Fibroblast of pulmonary artery (primary cell): Measurements from ENCODE around the gene DENND1A.
A peak's percentile ranks its signal among the peaks of the same experiment; 100 is the strongest.

ENCODE experiments used
- DNase-seq: peaks from one replicate; pipeline ENCODE4 v3.0.0-alpha.2; 2010; ENCODE audit warnings: low read depth
- H3K4me3 ChIP-seq: replicated peaks from 2 replicates; pipeline ENCODE4 v1.5.1; 2011; ENCODE audit warnings: low read depth, mild to moderate bottlenecking, control low read depth, low read length, moderate library complexity
- TF ChIP-seq, protein P1 (sequence below): IDR thresholded peaks from 2 replicates; pipeline ENCODE4 v1.5.1; 2011; ENCODE audit warnings: mild to moderate bottlenecking, control low read depth, low read length, inconsistent platforms; ENCODE audit errors: missing control alignments

DENND1A gene

DNA sequence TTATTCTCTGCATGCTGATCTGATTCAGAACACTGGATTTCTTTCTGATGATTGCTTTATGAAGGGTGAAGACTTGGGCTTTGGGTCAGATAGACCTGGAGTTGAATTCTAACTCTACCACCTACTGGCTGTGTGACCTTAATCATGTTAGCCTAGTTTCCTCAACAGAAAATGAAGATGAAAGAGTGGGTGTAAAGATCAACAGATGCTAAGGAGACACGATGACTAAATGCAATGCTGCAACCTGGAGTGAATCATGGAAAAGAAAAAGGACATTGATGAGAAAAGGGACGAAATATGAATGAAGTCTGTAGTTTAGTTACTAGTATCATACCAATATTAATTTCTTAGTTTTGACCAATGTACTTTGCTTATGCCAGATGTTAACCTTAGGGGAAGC, 27.8 kb upstream of the DENND1A start:
- no peak overlapping the region for H3K4me3 ChIP-seq

DNA sequence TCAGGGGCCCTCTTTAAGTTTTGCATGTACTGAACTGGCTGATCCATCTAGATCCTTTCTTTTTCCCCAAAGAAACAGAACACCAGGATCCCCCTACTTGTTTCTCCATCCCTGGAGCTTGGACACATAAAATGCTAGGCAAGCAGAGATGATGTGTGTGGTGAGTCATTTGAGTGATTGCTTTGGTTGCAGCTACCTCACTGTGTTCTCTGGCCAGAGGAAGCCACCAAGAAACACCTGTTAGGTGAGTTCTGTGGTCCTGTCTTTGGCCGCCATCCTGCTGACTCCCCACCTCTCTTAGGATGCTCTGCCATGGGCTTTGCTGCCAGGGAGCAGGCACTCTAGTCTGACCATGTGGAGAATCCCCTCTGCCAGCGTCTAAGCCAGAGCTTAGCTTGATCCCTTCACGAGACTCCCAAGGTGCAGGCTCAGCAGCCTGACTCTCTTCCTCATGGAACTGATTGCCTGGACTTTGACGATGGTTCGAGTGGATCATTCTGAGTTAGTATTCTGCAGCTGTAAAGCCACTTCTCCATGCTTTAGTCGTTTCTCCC, 27.3 kb upstream of the DENND1A start:
- no peak for DNase-seq
- no peak overlapping the region for H3K4me3 ChIP-seq
- TF ChIP-seq, protein P1, sequence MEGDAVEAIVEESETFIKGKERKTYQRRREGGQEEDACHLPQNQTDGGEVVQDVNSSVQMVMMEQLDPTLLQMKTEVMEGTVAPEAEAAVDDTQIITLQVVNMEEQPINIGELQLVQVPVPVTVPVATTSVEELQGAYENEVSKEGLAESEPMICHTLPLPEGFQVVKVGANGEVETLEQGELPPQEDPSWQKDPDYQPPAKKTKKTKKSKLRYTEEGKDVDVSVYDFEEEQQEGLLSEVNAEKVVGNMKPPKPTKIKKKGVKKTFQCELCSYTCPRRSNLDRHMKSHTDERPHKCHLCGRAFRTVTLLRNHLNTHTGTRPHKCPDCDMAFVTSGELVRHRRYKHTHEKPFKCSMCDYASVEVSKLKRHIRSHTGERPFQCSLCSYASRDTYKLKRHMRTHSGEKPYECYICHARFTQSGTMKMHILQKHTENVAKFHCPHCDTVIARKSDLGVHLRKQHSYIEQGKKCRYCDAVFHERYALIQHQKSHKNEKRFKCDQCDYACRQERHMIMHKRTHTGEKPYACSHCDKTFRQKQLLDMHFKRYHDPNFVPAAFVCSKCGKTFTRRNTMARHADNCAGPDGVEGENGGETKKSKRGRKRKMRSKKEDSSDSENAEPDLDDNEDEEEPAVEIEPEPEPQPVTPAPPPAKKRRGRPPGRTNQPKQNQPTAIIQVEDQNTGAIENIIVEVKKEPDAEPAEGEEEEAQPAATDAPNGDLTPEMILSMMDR, result no peak

More for the DNA sequence above, 27.8 kb upstream of the DENND1A start:
- TF ChIP-seq, protein P1, result no peak
- no peak for DNase-seq

DNA sequence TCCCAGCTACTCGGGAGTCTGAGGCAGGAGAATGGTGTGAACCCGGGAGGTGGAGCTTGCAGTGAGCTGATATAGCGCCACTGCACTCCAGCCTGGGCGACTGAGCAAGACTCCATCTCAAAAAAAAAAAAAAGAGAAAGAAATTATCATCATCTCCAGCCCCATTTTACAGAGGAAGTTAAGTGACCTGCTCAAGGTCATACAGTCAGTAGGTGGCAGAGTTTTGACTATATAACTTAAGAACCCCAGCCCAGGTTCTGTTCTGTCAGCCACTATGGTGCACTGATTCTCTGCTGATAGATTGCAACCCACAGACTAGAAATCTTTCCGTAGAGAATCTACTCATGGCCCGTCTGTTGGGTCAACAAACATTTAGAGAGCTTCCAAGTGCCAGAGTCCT, 25.7 kb upstream of the DENND1A start:
- TF ChIP-seq, protein P1, result no peak
- no peak overlapping the region for H3K4me3 ChIP-seq
- no peak for DNase-seq

DNA sequence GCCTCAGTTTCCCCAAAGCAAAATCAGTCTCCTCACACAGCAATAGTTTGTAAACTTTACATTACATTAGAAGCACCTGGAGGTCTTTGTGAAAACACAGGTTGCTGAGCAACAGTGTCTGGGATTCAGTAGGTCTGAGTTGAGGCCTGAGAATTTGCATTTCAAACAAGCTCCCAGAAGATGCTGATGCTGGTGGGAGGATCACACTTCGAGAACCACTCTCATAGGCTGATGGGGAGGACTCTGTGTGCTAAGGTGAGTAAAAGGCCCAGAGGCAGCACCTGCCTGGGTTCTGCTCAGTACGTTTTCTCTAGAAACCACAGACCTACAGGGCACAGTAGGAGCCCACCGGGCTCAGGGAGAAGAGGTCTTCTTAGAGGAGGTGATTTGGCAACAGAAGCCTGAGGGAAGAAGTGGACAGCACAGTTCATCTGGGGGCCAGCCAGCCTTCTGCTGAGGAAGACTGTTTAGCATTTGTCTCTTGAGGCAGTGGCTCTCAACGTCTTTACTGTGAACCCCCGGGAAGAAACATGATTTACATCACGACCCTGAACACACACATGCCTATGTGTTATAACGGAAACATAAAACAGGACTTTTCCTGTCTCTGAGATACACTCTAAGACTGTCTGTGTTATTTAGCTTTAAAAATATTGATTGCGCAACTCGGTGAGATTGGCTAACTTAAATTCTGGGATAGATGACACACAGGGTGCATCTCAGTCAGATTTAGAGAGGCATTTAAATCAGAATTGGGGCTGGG, 24.8 kb upstream of the DENND1A start:
- H3K4me3 ChIP-seq, result no peak overlapping the region
- TF ChIP-seq, protein P1, result no peak
- peak; percentile 69 for DNase-seq

DNA sequence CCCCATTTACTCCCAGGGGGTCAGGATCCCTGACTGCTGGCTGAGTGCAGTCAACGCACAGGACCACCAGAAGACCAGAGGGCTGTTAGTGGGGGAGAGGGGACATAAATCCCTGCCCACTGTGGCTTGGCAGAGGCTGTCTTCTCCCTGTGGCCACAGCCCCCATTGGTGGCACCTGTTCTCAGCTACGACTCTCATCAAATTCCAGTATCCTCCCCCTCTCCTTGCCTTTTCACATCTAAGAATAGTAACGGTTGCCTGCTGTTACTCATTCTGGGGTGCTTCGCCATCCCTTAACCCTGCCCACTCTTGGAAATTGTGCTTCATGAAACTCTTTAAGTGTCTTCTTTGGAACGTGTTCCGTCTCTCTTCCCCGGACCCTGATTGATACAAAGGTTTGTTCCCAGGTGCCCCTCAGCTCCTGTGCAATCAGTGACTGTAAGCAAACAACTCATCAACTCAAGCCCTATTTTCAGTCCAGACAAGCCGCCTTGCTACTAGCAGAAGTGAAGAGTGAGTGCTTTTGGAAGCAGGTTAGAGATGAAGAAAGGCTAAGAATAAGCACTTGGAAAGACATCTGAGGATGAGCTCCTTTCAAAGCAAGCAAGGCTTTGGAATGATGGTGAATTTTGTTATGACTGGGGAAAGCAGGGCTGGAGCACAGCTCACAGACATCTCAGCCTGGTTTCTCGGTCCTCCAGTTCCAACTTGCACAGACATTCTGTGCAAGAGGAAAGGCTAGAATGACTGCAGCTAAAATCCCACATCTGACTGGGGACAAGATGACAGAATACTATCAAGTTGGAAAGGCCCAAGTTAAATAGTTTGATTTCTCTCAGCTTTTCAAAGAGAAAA, 22.9 kb upstream of the DENND1A start:
- TF ChIP-seq, protein P1, result no peak
- DNase-seq, result no peak
- no peak overlapping the region for H3K4me3 ChIP-seq

DNA sequence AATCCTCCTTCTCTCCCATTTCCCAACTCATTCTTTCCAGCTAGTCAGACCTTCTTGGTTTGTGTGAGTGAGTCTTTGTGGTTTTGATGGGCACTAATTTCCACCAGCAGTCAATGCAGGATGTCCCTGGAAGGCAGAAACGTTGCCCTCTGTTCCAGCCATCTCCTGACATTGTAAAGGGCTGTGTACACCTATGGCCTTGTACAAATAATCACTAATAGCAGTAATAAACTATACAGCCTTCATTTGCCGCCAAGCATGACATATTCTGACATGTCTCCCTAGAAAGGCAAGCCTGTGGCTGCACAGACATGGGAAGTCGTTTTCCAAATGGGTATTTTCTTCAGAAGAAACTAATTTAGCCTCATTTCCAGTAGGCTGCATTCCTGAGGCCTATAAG, 18.4 kb upstream of the DENND1A start:
- no peak for DNase-seq
- TF ChIP-seq, protein P1, result no peak
- no peak overlapping the region for H3K4me3 ChIP-seq
